OCI-LY1 (cell line): ENCODE data around the gene SLC35F6.

ENCODE experiments used
- CTCF ChIP-seq: fragments of 200-600 bp; sonication (generic), shearing (Covaris generic); IDR thresholded peaks from 2 replicates; pipeline ENCODE4 v1.5.1; 2017; ENCODE audit warnings: mild to moderate bottlenecking, antibody characterized with exemption, low read length, moderate library complexity, mixed read lengths
- EZH2 ChIP-seq: fragments of 200-600 bp; sonication (generic), shearing (Covaris generic); IDR thresholded peaks from 2 replicates; pipeline ENCODE4 v1.8.0; 2017; ENCODE audit warnings: borderline replicate concordance, mixed run types, mild to moderate bottlenecking, antibody characterized with exemption, low read length, moderate library complexity, mixed read lengths

- TF ChIP-seq CTCF = no peak
- no peak for TF ChIP-seq EZH2
These were observed 28.6 kb downstream of the SLC35F6 start for GRCh38 chr2:26792720-26793119.
